ENCODE data around the gene USP36.
"Not testable (repeated sequence)": the region's sequence is repeated elsewhere in the genome, so short reads cannot be mapped to it uniquely, and the experiment has no call there.

DNA sequence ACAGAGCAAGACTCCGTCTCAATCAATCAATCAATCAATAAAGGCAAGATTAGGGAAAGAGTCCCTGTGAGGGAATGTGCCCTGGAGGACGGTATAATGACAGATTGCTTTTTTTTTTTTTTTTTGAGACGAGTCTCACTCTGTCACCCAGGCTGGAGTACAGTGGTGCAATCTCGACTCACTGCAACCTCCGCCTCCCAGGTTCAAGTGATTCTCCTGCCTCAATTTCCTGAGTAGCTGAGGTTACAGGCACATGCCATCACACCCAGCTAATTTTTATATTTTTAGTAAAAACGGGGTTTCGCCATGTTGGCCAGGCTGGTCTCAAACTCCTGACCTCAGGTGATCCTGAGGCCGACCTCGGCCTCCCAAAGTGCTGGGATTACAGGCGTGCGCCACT, 49.5 kb upstream of the USP36 start:
- TF ChIP-seq, protein P1, sequence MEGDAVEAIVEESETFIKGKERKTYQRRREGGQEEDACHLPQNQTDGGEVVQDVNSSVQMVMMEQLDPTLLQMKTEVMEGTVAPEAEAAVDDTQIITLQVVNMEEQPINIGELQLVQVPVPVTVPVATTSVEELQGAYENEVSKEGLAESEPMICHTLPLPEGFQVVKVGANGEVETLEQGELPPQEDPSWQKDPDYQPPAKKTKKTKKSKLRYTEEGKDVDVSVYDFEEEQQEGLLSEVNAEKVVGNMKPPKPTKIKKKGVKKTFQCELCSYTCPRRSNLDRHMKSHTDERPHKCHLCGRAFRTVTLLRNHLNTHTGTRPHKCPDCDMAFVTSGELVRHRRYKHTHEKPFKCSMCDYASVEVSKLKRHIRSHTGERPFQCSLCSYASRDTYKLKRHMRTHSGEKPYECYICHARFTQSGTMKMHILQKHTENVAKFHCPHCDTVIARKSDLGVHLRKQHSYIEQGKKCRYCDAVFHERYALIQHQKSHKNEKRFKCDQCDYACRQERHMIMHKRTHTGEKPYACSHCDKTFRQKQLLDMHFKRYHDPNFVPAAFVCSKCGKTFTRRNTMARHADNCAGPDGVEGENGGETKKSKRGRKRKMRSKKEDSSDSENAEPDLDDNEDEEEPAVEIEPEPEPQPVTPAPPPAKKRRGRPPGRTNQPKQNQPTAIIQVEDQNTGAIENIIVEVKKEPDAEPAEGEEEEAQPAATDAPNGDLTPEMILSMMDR (IDR thresholded peaks at IDR 0.05): not testable (repeated sequence)
- TF ChIP-seq POLR2A (IDR thresholded peaks at IDR 0.05): not testable (repeated sequence)

Data from lower leg skin (tissue), 3 donors.